IMR-90 (cell line): ENCODE measurements around the gene NRP1. TPM values are rescaled to one million over a fixed set of nuclear protein-coding genes. Genes with fewer than 3 reads are reported as not detected.

Experiments used
- ATAC-seq: fragments of 200-7000 bp; cut with Tn5 transposase; 2 replicates; pipeline ENCODE4 v1.9.1; 2020; ENCODE audit warnings: low read depth, mild to moderate bottlenecking, moderate library complexity
- BruUV-seq: library from RNA; stranded (reverse); fragments of 400-500 nt; replicated peaks from 2 replicates; lab custom pipeline; 2021; lab: Mats Ljungman, UMichigan
- CTCF ChIA-PET: fragments of 300-600 bp; formaldehyde crosslinking; extraction: SDS; loops from one replicate; lab custom pipeline; 2021; ENCODE audit warnings: antibody characterized with exemption; lab: Yijun Ruan, JAX
- POLR2A ChIA-PET: fragments of 300-600 bp; sonication (Branson Sonifier 250); formaldehyde crosslinking; loops from one replicate; lab custom pipeline; 2022; ENCODE audit warnings: antibody characterized with exemption; ENCODE audit not compliant: unreplicated experiment; lab: Charles Lee
- DNase-seq: peaks from one replicate; pipeline ENCODE4 v3.0.0; 2013
- H2AFZ ChIP-seq: replicated peaks from 2 replicates; pipeline ENCODE3; 2013; ENCODE audit warnings: low read length, mild to moderate bottlenecking; ENCODE audit not compliant: poor library complexity
- H2AK5ac ChIP-seq: 2 replicates; pipeline ENCODE4 v1.6.1; 2013; ENCODE audit warnings: low read depth, low read length, inconsistent platforms
- H2AK9ac ChIP-seq: replicated peaks from 2 replicates; pipeline ENCODE3; 2013; ENCODE audit warnings: mild to moderate bottlenecking, low read depth, low read length, moderate library complexity; ENCODE audit not compliant: poor library complexity
- H2BK120ac ChIP-seq: 2 replicates; pipeline ENCODE4 v1.6.1; 2013; ENCODE audit warnings: low read depth, low read length, inconsistent platforms
- H2BK15ac ChIP-seq: 3 replicates; pipeline ENCODE4 v1.6.1; 2013; ENCODE audit warnings: low read depth, low read length, inconsistent platforms
- H2BK20ac ChIP-seq: 2 replicates; pipeline ENCODE4 v1.6.1; 2013; ENCODE audit warnings: low read depth, mild to moderate bottlenecking, inconsistent platforms, low read length, moderate library complexity
- H2BK5ac ChIP-seq: 2 replicates; pipeline ENCODE4 v1.6.1; 2013; ENCODE audit warnings: mild to moderate bottlenecking, low read depth, low read length, inconsistent platforms; ENCODE audit not compliant: poor library complexity, severe bottlenecking
- H3K14ac ChIP-seq: replicated peaks from 2 replicates; pipeline ENCODE4 v1.6.1; 2013; ENCODE audit warnings: low read depth, low read length, inconsistent platforms
- H3K18ac ChIP-seq: 2 replicates; pipeline ENCODE4 v1.6.1; 2013; ENCODE audit warnings: low read depth, low read length, control low read depth
- H3K23ac ChIP-seq: 2 replicates; pipeline ENCODE4 v1.6.1; 2013; ENCODE audit warnings: low read depth, low read length, inconsistent platforms
- H3K27ac ChIP-seq: 2 replicates; pipeline ENCODE4 v1.5.1; 2013; ENCODE audit warnings: mild to moderate bottlenecking, control low read depth, low read length; ENCODE audit not compliant: insufficient read depth
- H3K27me3 ChIP-seq: 2 replicates; pipeline ENCODE4 v1.6.1; 2013; ENCODE audit warnings: low read length; ENCODE audit not compliant: control insufficient read depth, insufficient read depth
- H3K36me3 ChIP-seq: 2 replicates; pipeline ENCODE4 v1.6.1; 2013; ENCODE audit warnings: low read length, mixed read lengths; ENCODE audit not compliant: control insufficient read depth, insufficient read depth
- H3K4ac ChIP-seq: 2 replicates; pipeline ENCODE4 v1.6.1; 2013; ENCODE audit warnings: low read depth, low read length, inconsistent platforms
- H3K4me1 ChIP-seq: 2 replicates; pipeline ENCODE4 v1.6.1; 2013; ENCODE audit warnings: low read length, mixed read lengths; ENCODE audit not compliant: control insufficient read depth, insufficient read depth
- H3K4me2 ChIP-seq: 2 replicates; pipeline ENCODE4 v1.6.1; 2013; ENCODE audit warnings: low read depth, mild to moderate bottlenecking, control low read depth, low read length, moderate library complexity
- H3K4me3 ChIP-seq: 2 replicates; pipeline ENCODE4 v1.5.1; 2013; ENCODE audit warnings: low read depth, mild to moderate bottlenecking, control low read depth, low read length, moderate library complexity; ENCODE audit not compliant: insufficient read depth
- H3K56ac ChIP-seq: 2 replicates; pipeline ENCODE4 v1.6.1; 2013; ENCODE audit warnings: low read length, inconsistent platforms; ENCODE audit not compliant: insufficient read depth; ENCODE audit errors: extremely low read depth
- H3K79me1 ChIP-seq, 2 experiments: 2 replicates each; pipeline ENCODE4 v1.6.1; 2013; ENCODE audit warnings: low read length in 2 of 2, inconsistent platforms in 1 of 2, low read depth in 1 of 2
- H3K9ac ChIP-seq: 2 replicates; pipeline ENCODE4 v1.6.1; 2013; ENCODE audit warnings: low read depth, low read length, control low read depth
- H3K9me1 ChIP-seq: 2 replicates; pipeline ENCODE4 v1.6.1; 2013; ENCODE audit warnings: low read length, inconsistent platforms; ENCODE audit not compliant: insufficient read depth
- H3K9me3 ChIP-seq: 2 replicates; pipeline ENCODE4 v1.6.1; 2013; ENCODE audit warnings: low read length; ENCODE audit not compliant: control insufficient read depth, insufficient read depth
- H4K20me1 ChIP-seq: 2 replicates; pipeline ENCODE4 v1.6.1; 2013; ENCODE audit warnings: low read length, inconsistent platforms; ENCODE audit not compliant: insufficient read depth
- H4K5ac ChIP-seq: 2 replicates; pipeline ENCODE4 v1.6.1; 2013; ENCODE audit warnings: mild to moderate bottlenecking, low read depth, low read length, control low read depth
- H4K8ac ChIP-seq, 2 experiments: 2 replicates each; pipeline ENCODE4 v1.6.1; 2013; ENCODE audit warnings: low read depth in 2 of 2, low read length in 2 of 2, control low read depth in 1 of 2, inconsistent platforms in 1 of 2
- H4K91ac ChIP-seq: 2 replicates; pipeline ENCODE4 v1.6.1; 2013; ENCODE audit warnings: low read depth, low read length, inconsistent platforms; ENCODE audit not compliant: insufficient read depth
- BHLHE40 ChIP-seq: fragments of 150-350 bp; IDR thresholded peaks from 2 replicates; pipeline ENCODE4 v1.6.1; 2016; ENCODE audit warnings: mild to moderate bottlenecking, low read depth, low read length
- CEBPB ChIP-seq: IDR thresholded peaks from 2 replicates; pipeline ENCODE4 v1.6.1; 2012; ENCODE audit warnings: low read depth, low read length, improper control_type of control experiment
- CHD1 ChIP-seq: IDR thresholded peaks from 2 replicates; pipeline ENCODE4 v1.6.1; 2012; ENCODE audit warnings: low read depth, low read length, improper control_type of control experiment
- FOS ChIP-seq: fragments of 150-350 bp; IDR thresholded peaks from 2 replicates; pipeline ENCODE4 v1.6.1; 2016; ENCODE audit warnings: low read depth, low read length
- MAFK ChIP-seq: IDR thresholded peaks from 2 replicates; pipeline ENCODE4 v1.6.1; 2012; ENCODE audit warnings: low read depth, low read length, improper control_type of control experiment
- MAZ ChIP-seq: IDR thresholded peaks from 2 replicates; pipeline ENCODE4 v1.6.1; 2012; ENCODE audit warnings: low read depth, mild to moderate bottlenecking, low read length, improper control_type of control experiment, moderate library complexity, borderline replicate concordance
- MXI1 ChIP-seq: IDR thresholded peaks from 2 replicates; pipeline ENCODE4 v1.6.1; 2012; ENCODE audit warnings: low read depth, mild to moderate bottlenecking, low read length, moderate library complexity, borderline replicate concordance
- NFE2L2 ChIP-seq: fragments of 150-350 bp; IDR thresholded peaks from 2 replicates; pipeline ENCODE4 v1.6.1; 2016; ENCODE audit warnings: low read depth, mild to moderate bottlenecking, low read length
- POLR2A ChIP-seq: IDR thresholded peaks from 2 replicates; pipeline ENCODE4 v1.6.1; 2012; ENCODE audit warnings: mild to moderate bottlenecking, low read depth, low read length
- RAD21 ChIP-seq: IDR thresholded peaks from 2 replicates; pipeline ENCODE4 v1.6.1; 2012; ENCODE audit warnings: low read length, improper control_type of control experiment
- RCOR1 ChIP-seq: IDR thresholded peaks from 2 replicates; pipeline ENCODE4 v1.6.1; 2012; ENCODE audit warnings: mild to moderate bottlenecking, low read length, improper control_type of control experiment; ENCODE audit not compliant: insufficient replicate concordance
- RFX5 ChIP-seq: IDR thresholded peaks from 2 replicates; pipeline ENCODE4 v1.8.0; 2012; ENCODE audit warnings: low read depth, mild to moderate bottlenecking, low read length, moderate library complexity
- SMC3 ChIP-seq: fragments of 150-350 bp; IDR thresholded peaks from 2 replicates; pipeline ENCODE4 v1.6.1; 2016; ENCODE audit warnings: low read depth, mild to moderate bottlenecking, antibody characterized with exemption, low read length, moderate library complexity
- WGBS, 2 experiments: methylation state at CpG; one replicate each; pipeline versions ENCODE4 v1.1.5 to v1.1.7; 2013; ENCODE audit warnings: missing lambda C conversion rate in 2 of 2; ENCODE audit not compliant: insufficient read length in 1 of 2; ENCODE audit errors: extremely low coverage in 2 of 2; 5-methylcytosine and 5-hydroxymethylcytosine counted together
- dilution Hi-C: fragments of 300-500 bp; cut with HindIII; formaldehyde crosslinking; loops from one replicate; pipeline ENCODE4 v1.14.3; 2018; ENCODE audit warnings: low sequenced_read_pairs; ENCODE audit not compliant: unreplicated experiment
- in situ Hi-C: fragments of 300-500 bp; cut with MboI; formaldehyde crosslinking; loops from 3 replicates; pipeline ENCODE4 v1.14.3; 2019; ENCODE audit warnings: low sequenced_read_pairs, inconsistent platforms, mixed read lengths
- intact Hi-C: fragments of 100-400 bp; cut with micrococcal nuclease; formaldehyde crosslinking; loops from 2 replicates; pipeline ENCODE4 v1.10.0; 2022
- polyA plus RNA-seq, 3 experiments: library from polyadenylated mRNA; depleted of rRNA; stranded (reverse); fragments of >200 nt; gene quantifications; 2 replicates each; pipeline ENCODE4 v1.2.3, GENCODE V29; 2012; ENCODE audit warnings: low replicate concordance in 1 of 3
- total RNA-seq: library from RNA; depleted of rRNA; stranded (reverse); fragments of >200 nt; gene quantifications from 2 replicates; pipeline ENCODE4 v1.2.3, GENCODE V29; 2012
- TF ChIP-seq, protein P1 (sequence below): fragments of 150-350 bp; IDR thresholded peaks from 2 replicates; pipeline ENCODE4 v1.6.1; 2017; ENCODE audit warnings: mild to moderate bottlenecking, antibody characterized with exemption, low read length, low read depth
- TF ChIP-seq, protein P2 (sequence below): conservative IDR thresholded peaks from 2 replicates; pipeline ENCODE4 v1.5.1; 2012; ENCODE audit warnings: mild to moderate bottlenecking, low read depth, low read length, improper control_type of control experiment
- TF ChIP-seq, protein P3 (sequence below): fragments of 150-350 bp; IDR thresholded peaks from 2 replicates; pipeline ENCODE4 v1.6.1; 2016; ENCODE audit warnings: low read depth, mild to moderate bottlenecking, low read length, moderate library complexity, borderline replicate concordance

The NRP1 gene
- total and polyA plus RNA-seq, 2 of the 4 experiments (the other 2 are of a cell fraction), result 108 to 227 TPM

DNA sequence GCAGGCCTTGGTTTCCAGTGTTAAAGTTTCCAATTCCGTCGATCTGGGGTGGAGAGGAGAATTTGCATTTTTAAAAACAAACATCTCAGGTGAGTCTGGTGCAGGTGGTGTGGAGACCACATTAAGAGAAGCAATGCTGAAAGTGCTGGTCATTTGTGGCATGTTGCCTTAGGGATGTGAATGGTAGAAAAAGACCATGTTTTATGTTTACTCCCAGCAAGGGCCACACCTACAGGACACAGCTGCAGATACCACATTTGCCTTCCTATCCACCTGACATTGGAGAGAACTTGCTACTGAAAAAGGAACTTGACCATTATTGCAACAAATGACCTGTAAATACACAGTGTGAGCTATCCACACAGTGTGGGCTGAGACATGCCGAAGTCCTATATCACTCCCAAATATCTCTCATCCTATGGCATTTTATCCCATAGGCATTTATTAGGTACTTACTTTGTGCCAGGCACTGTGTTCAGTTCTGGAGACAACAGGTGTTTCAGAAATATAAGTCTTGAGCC, 183.1 kb downstream of the NRP1 start:
- no peak overlapping the region for H3K4me3 ChIP-seq
- intact Hi-C loops, result loop anchor here (10.0 kb wide), 1 partner anchor 357 kb away; no protein-coding TSS in a partner anchor
- H2BK20ac ChIP-seq, result no peak overlapping the region
- no peaks in the 10 kb centered on the region for H3K36me3 ChIP-seq
- no peak for TF ChIP-seq MAFK
- no peak for TF ChIP-seq CHD1
- no peak for TF ChIP-seq MAZ
- no peak for TF ChIP-seq POLR2A
- no peak for TF ChIP-seq MXI1
- no peak for TF ChIP-seq RAD21
- no peak for TF ChIP-seq RFX5
- no peak for TF ChIP-seq RCOR1
- TF ChIP-seq, protein P1, sequence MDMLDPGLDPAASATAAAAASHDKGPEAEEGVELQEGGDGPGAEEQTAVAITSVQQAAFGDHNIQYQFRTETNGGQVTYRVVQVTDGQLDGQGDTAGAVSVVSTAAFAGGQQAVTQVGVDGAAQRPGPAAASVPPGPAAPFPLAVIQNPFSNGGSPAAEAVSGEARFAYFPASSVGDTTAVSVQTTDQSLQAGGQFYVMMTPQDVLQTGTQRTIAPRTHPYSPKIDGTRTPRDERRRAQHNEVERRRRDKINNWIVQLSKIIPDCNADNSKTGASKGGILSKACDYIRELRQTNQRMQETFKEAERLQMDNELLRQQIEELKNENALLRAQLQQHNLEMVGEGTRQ, result no peak
- TF ChIP-seq BHLHE40, result no peak
- TF ChIP-seq, protein P2, sequence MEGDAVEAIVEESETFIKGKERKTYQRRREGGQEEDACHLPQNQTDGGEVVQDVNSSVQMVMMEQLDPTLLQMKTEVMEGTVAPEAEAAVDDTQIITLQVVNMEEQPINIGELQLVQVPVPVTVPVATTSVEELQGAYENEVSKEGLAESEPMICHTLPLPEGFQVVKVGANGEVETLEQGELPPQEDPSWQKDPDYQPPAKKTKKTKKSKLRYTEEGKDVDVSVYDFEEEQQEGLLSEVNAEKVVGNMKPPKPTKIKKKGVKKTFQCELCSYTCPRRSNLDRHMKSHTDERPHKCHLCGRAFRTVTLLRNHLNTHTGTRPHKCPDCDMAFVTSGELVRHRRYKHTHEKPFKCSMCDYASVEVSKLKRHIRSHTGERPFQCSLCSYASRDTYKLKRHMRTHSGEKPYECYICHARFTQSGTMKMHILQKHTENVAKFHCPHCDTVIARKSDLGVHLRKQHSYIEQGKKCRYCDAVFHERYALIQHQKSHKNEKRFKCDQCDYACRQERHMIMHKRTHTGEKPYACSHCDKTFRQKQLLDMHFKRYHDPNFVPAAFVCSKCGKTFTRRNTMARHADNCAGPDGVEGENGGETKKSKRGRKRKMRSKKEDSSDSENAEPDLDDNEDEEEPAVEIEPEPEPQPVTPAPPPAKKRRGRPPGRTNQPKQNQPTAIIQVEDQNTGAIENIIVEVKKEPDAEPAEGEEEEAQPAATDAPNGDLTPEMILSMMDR, result no peak
- TF ChIP-seq NFE2L2, result no peak
- TF ChIP-seq CEBPB, result no peak
- no peak for TF ChIP-seq SMC3
- TF ChIP-seq, protein P3, sequence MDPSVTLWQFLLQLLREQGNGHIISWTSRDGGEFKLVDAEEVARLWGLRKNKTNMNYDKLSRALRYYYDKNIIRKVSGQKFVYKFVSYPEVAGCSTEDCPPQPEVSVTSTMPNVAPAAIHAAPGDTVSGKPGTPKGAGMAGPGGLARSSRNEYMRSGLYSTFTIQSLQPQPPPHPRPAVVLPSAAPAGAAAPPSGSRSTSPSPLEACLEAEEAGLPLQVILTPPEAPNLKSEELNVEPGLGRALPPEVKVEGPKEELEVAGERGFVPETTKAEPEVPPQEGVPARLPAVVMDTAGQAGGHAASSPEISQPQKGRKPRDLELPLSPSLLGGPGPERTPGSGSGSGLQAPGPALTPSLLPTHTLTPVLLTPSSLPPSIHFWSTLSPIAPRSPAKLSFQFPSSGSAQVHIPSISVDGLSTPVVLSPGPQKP, result no peak
- no peak for TF ChIP-seq FOS
- H3K9ac ChIP-seq, result no peak overlapping the region
- no peak overlapping the region for H4K8ac ChIP-seq
- DNase-seq (no peak), ATAC-seq (no peak)
- H4K91ac ChIP-seq, result no peak overlapping the region
- H3K27ac ChIP-seq, result no peak overlapping the region
- WGBS, 2 experiments, result 100% methylated on average over 2 of the region's 3 CpGs; no CpG with 5 or more reads in 1 of the 2 experiments
- dilution Hi-C loops, result no loop called here
- H3K27me3 ChIP-seq, result no peaks in the 10 kb centered on the region
- H3K9me1 ChIP-seq, result 0 out of 2 replicates have a peak, but pooled peaks cover 8% of the 10 kb centered on the region
- no peak overlapping the region for H3K14ac ChIP-seq
- no TSS peak for BruUV-seq
- in situ Hi-C loops, result loop anchor here (10.0 kb wide), 1 partner anchor 137 kb away; no protein-coding TSS in a partner anchor
- H4K5ac ChIP-seq, result no peak overlapping the region
- H2AK9ac ChIP-seq, result no peak overlapping the region
- no peak overlapping the region for H3K23ac ChIP-seq
- no peak overlapping the region for H2BK120ac ChIP-seq
- H3K4me1 ChIP-seq, result peaks cover 6% of the 10 kb centered on the region
- ChIA-PET POLR2A (no interaction called here), CTCF (no interaction called here)
- H3K9me3 ChIP-seq, result no peaks in the 10 kb centered on the region; the same call in 1 of the 2 replicates
- H2BK15ac ChIP-seq, result no peak overlapping the region
- no peak overlapping the region for H3K4me2 ChIP-seq
- H2BK5ac ChIP-seq, result no peak overlapping the region
- no peak overlapping the region for H2AFZ ChIP-seq
- H3K18ac ChIP-seq, result no peak overlapping the region
- H2AK5ac ChIP-seq, result no peak overlapping the region; the same call in 1 of the 2 replicates
- no peaks in the 10 kb centered on the region for H3K79me1 ChIP-seq
- no peaks in the 10 kb centered on the region for H4K20me1 ChIP-seq
- no peak overlapping the region for H3K4ac ChIP-seq
- no peak overlapping the region for H3K56ac ChIP-seq
